PC-3 (cell line): ENCODE measurements around the gene CD22. TPM values are rescaled to one million over a fixed set of nuclear protein-coding genes. Genes with fewer than 3 reads are reported as not detected.

Source experiments
- ATAC-seq: fragments of 200-7000 bp; cut with Tn5 transposase; 2 replicates; pipeline ENCODE4 v1.9.1; 2020; ENCODE audit warnings: mild to moderate bottlenecking, moderate library complexity
- BruUV-seq: library from RNA; stranded (reverse); fragments of 400-500 nt; replicated peaks from 2 replicates; lab custom pipeline; 2021; lab: Mats Ljungman, UMichigan
- CTCF ChIA-PET: fragments of 300-600 bp; sonication (Branson Sonifier 250); formaldehyde crosslinking; loops from one replicate; lab custom pipeline; 2022; ENCODE audit warnings: antibody characterized with exemption; lab: Charles Lee
- POLR2A ChIA-PET: fragments of 300-600 bp; sonication (Branson Sonifier 250); formaldehyde crosslinking; loops from one replicate; lab custom pipeline; 2022; ENCODE audit warnings: antibody characterized with exemption; ENCODE audit not compliant: unreplicated experiment; lab: Charles Lee
- DNase-seq: peaks from one replicate; pipeline ENCODE4 v3.0.0-alpha.2; 2015
- H2AFZ ChIP-seq: fragments of 300-600 bp; sonication (generic); 2 replicates; pipeline ENCODE4 v1.6.0; 2016; ENCODE audit warnings: antibody characterized with exemption, low read length
- H3F3A ChIP-seq: fragments of 300-600 bp; sonication (generic); one replicate; pipeline ENCODE4 v1.6.0; 2017; ENCODE audit warnings: antibody characterized with exemption, low read length, control low read depth, mild to moderate bottlenecking; ENCODE audit not compliant: unreplicated experiment
- H3K27ac ChIP-seq: fragments of 300-600 bp; sonication (generic); 2 replicates; pipeline ENCODE4 v1.5.1; 2016; ENCODE audit warnings: mild to moderate bottlenecking, low read length
- H3K27me3 ChIP-seq: fragments of 300-600 bp; sonication (generic); 2 replicates; pipeline ENCODE4 v1.6.1; 2016; ENCODE audit warnings: low read length, mixed read lengths
- H3K36me3 ChIP-seq: fragments of 300-600 bp; sonication (generic); 2 replicates; pipeline ENCODE4 v1.6.1; 2016; ENCODE audit warnings: low read depth, mixed run types, low read length, mixed read lengths
- H3K4me1 ChIP-seq: fragments of 300-600 bp; sonication (generic); 2 replicates; pipeline ENCODE4 v1.5.1; 2016; ENCODE audit warnings: low read length; ENCODE audit not compliant: insufficient read depth
- H3K4me2 ChIP-seq: fragments of 300-600 bp; sonication (generic); 2 replicates; pipeline ENCODE4 v1.6.0; 2016; ENCODE audit warnings: low read length
- H3K4me3 ChIP-seq: fragments of 300-600 bp; sonication (generic); 2 replicates; pipeline ENCODE4 v1.5.1; 2016; ENCODE audit warnings: mild to moderate bottlenecking, low read length, mixed read lengths
- H3K79me2 ChIP-seq: fragments of 300-600 bp; sonication (generic); 2 replicates; pipeline ENCODE4 v1.6.1; 2017; ENCODE audit warnings: low read length, mixed read lengths
- H3K9ac ChIP-seq: fragments of 300-600 bp; sonication (generic); 2 replicates; pipeline ENCODE4 v1.6.0; 2016; ENCODE audit warnings: mild to moderate bottlenecking, low read length
- H3K9me2 ChIP-seq: fragments of 300-600 bp; sonication (generic); replicated peaks from 2 replicates; pipeline ENCODE4 v1.6.1; 2016; ENCODE audit warnings: mixed run types, low read length, mixed read lengths
- H3K9me3 ChIP-seq: fragments of 300-600 bp; sonication (generic); 2 replicates; pipeline ENCODE4 v1.6.1; 2016; ENCODE audit warnings: low read length, mixed read lengths
- H4K20me1 ChIP-seq: fragments of 300-600 bp; sonication (generic); 2 replicates; pipeline ENCODE4 v1.6.1; 2016; ENCODE audit warnings: low read length, mixed read lengths
- CTCF ChIP-seq: fragments of 300-600 bp; sonication (generic); conservative IDR thresholded peaks from 2 replicates; pipeline ENCODE4 v1.5.1; 2017; ENCODE audit warnings: antibody characterized with exemption, low read depth, mild to moderate bottlenecking, low read length
- EZH2 ChIP-seq: fragments of 300-600 bp; sonication (generic); IDR thresholded peaks from one replicate; pipeline ENCODE4 v1.6.1; 2017; ENCODE audit warnings: antibody characterized with exemption, mild to moderate bottlenecking, low read length; ENCODE audit not compliant: unreplicated experiment
- EZH2phosphoT487 ChIP-seq: fragments of 300-600 bp; sonication (generic); IDR thresholded peaks from 2 replicates; pipeline ENCODE4 v1.6.1; 2018; ENCODE audit warnings: mild to moderate bottlenecking, antibody characterized with exemption, low read length, borderline replicate concordance
- intact Hi-C: fragments of 100-400 bp; cut with micrococcal nuclease; formaldehyde crosslinking; loops from 2 replicates; pipeline ENCODE4 v1.9.0; 2023
- total RNA-seq: library from RNA; depleted of rRNA; stranded (reverse); fragments of >200 nt; gene quantifications from 2 replicates; pipeline ENCODE4 v1.2.3, GENCODE V29; 2014

The CD22 gene
- total RNA-seq, 1 experiment from 2014 or later = 0.07 TPM

- intact Hi-C loops = no loop called here
- Histone ChIP-seq H3K9me2 (no peaks in the 10 kb centered on the region), H3K4me2 (no peak overlapping the region), H3K27me3 (peaks cover 3% of the 10 kb centered on the region; the same call in 1 of the 2 replicates), H3K79me2 (no peaks in the 10 kb centered on the region), H3K4me1 (peaks cover 7% of the 10 kb centered on the region; the same call in 1 of the 2 replicates), H3K9me3 (no peaks in the 10 kb centered on the region), H3F3A (no peaks in the 10 kb centered on the region), H2AFZ (no peak overlapping the region), H4K20me1 (no peaks in the 10 kb centered on the region), H3K36me3 (no peaks in the 10 kb centered on the region), H3K9ac (no peak overlapping the region), H3K27ac (no peak overlapping the region), H3K4me3 (no peak overlapping the region)
- CTCF ChIA-PET = interaction anchor here (0.7 kb wide), 1 partner anchor 21 kb away, joined by 4 read pairs; no protein-coding TSS in a partner anchor
- POLR2A ChIA-PET = no interaction called here
- no peak for TF ChIP-seq EZH2
- no peak for TF ChIP-seq CTCF
- no peak for TF ChIP-seq EZH2phosphoT487
- no TSS peak for BruUV-seq
- DNase-seq (no peak), ATAC-seq (no peak)
Measured at GRCh38 chr19:35294859-35295791, 33.9 kb upstream of the CD22 start.

GRCh38 chr19:35295792-35296462 lies 33.1 kb upstream of the CD22 start:
- Histone ChIP-seq H3K9me3 (no peaks in the 10 kb centered on the region), H3K9ac (no peak overlapping the region), H3K4me3 (no peak overlapping the region), H2AFZ (no peak overlapping the region), H3K27ac (no peak overlapping the region), H3K27me3 (peaks cover 3% of the 10 kb centered on the region; the same call in 1 of the 2 replicates), H3K4me1 (peaks cover 3% of the 10 kb centered on the region; the same call in 1 of the 2 replicates), H3K79me2 (no peaks in the 10 kb centered on the region), H3K4me2 (no peak overlapping the region), H3K9me2 (no peaks in the 10 kb centered on the region), H3F3A (no peaks in the 10 kb centered on the region), H3K36me3 (no peaks in the 10 kb centered on the region), H4K20me1 (no peaks in the 10 kb centered on the region)
- ChIA-PET CTCF (no interaction called here), POLR2A (no interaction called here)
- BruUV-seq = no TSS peak
- DNase-seq (no peak), ATAC-seq (no peak)
- TF ChIP-seq EZH2phosphoT487 = no peak
- no peak for TF ChIP-seq CTCF
- TF ChIP-seq EZH2 = no peak
- intact Hi-C loops = no loop called here
